ENCODE data around the gene PRR20G.

PRR20G gene

DNA sequence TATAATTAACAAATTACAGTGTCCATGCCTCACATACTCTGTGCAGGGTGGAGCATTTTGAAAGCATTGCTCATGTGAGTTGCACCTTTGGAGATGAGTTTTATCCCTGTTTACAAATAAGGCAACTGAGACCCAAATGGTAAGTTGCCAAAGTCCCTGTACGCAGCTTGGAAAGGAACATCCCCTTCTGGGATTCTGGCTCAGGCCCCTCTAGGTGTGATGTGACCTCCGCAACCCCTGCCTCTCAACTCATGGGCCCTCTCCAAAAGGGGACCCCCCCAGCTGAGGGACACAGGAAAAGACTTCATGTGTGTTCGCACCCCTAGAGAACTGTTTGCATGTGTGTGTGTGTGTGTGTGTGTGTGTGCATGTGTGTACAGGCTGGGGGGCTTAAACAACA, 25.3 kb downstream of the PRR20G start:
- DNase-seq = no peak

- DNase-seq = no peak
Observed at GRCh38 chr3:127261925-127262324, 25.9 kb downstream of the PRR20G start.

DNA sequence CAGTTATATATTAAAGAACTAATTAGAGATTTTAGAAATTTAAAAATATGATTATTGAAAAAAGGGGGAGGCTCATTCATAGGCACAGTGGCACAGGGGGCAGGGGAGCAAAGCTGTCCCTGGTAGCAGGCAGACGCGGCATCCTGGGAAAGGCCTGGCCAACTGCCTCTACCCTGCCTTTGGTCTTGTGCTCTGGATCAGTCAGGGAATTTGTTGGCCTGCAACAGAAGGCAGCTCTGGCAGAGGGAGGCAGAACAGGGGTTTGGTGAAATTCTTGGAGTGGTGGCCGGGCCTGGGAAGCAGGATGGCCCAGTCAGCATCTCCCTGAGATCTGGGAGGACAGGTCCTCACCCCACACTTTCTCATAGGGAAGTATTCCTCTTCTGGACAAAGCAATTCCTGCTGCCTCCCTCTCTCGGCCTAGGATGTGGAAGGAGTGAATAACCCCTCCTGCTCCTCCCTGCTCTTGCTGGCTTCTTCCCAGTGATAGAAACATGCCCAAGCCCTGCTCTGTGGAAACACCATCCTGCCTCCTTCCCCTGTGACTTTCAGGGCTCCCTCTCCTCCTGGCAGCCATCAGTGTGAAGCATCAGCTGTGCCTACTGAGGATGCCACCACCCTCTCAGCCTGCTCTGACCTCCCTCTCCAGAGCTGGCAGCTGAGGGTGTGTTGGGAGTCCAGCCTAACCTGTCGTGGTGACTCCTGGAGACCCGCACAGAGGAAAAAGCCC, 26.9 kb downstream of the PRR20G start:
- no peak for DNase-seq

DNA sequence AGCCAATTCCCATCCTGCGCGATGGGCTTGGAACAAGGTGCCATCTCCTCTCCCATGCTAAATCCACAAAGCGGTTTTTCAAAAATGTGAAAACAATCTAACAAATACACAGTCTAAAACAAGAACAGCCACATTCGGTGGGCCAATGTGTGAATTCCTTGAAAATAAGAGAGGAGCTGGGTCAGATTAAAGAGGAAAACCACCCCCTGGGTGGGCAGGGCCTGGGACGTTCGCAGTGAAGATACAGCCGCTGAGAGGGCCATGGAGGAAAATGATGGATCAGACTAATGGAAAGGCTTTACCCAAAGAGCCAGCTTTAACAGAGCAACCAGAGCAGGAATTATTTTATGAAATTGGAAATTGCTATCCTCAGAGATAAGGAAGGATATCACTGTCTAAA, 27.4 kb downstream of the PRR20G start:
- DNase-seq = no peak

DNA sequence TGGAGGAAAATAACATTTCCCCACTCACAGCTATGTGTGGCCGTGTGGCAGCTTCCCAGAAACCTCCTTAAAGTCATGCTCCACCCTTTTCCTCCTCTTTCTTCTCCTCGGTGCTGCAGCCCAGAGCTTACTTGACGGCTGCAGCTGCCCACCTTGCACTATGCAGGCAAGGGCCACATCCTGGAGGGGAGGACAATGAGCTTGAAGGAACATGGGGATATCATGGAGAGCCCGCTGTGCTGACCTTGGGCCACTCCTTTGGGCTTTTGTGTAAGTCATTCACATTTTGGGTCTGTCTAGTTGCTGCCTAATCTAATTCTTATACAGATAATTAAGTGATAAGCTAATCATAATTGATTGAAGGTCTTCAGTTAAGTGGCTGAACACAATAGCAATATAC, 28.0 kb downstream of the PRR20G start:
- no peak for DNase-seq

GRCh38 chr3:127258733-127259132, 29.1 kb downstream of the PRR20G start:
- DNase-seq = no peak

GRCh38 chr3:127257351-127257750, 30.5 kb downstream of the PRR20G start:
- no peak for DNase-seq

DNA sequence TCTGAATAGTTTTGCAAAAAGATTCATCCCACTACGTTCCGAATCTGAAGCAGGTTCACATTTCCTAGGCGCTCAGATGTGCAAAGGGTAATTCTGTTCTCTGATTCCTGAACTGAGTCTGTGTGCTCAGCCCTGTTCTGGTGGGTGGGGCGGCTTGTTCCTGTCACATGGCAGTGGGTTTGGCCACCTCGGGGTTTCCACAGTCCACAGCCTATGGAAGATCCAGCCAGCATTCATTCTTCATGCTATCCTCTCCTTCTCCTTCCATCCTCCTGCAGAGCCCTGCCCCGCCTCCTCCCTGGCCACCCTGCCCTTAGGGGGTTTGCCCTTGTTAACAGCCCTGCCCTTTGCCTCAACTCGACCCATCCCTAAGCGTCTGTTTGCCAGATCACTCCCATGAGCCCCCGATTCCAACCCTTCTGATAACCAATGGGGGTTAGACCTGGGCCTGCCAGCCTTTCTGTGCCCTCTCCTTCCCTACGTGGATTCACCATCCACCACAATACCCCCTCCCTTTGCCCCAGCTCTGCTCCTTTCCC, 31.0 kb downstream of the PRR20G start:
- no peak for DNase-seq

DNA sequence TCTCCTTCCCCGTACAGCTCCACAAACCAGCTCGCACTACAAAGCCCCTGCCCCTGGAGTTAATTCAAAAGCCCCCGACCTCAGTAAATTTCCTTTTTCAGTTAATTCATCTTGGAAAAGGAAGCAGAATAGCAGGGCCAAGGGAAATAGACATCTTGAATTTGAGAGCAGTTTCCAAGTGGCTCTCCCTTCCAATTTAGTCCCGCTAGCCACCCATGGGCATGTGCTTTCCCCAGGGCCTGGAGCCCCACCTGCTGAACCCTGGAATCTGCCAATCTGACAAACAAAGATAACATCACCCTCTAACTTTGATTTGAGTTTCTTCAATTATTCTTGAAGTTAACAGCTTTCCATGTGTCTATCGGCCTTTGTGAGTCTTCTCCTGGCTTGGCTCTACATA, 31.7 kb downstream of the PRR20G start:
- no peak for DNase-seq

GRCh38 chr3:127255516-127255915, 32.3 kb downstream of the PRR20G start:
- DNase-seq = no peak

- DNase-seq = peak; percentile 33
Observed at GRCh38 chr3:127254730-127255129, 33.1 kb downstream of the PRR20G start.

DNA sequence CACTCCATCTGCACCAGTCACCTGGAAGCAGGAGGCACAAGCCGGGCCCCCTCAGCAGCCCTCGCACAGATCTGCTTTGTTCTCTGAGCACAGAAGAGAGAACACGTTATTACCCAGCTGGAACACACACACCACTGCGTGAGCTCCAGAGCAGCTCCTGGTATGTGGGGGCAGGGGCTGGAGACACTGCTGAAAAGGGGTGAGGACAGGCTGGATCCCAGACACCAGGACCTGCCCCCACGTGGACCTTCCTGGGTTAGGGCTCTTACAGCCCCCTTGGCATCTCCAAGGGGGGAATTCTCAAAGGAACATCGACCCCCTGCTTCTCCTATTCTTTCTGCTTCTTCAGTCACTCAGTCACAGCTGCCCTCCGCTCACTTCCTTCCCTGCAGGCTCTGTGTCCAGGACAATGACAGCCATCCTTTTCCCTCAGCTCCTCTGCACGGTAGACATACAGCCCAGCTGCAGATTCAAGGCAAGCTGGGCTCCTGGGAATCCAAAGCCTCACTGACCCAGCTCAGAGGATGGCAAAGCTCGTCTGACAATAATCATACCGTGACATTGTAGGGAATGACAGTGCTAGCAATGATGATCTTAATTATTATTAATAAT, 33.7 kb downstream of the PRR20G start:
- DNase-seq = no peak

DNA sequence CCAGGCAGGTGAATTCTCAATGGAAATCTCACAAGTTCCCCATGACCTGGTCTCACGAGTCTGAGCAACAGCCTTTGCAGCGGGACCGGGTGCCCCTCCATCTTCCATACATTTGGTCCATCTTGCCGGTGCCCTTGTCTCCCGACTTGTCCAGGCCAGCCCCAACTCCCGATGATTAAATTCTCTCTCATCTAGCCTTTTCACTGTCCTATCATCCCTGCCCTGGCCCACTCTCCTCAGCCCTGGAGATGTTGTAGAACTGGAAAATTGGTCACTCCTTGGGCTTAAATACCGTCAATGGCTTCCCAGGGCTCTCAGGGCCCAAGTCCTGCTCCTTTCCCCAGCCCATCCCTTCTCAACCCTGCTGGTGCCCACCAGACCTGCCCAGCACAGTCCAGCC, 34.4 kb downstream of the PRR20G start:
- DNase-seq = no peak

GRCh38 chr3:127252446-127252845, 35.4 kb downstream of the PRR20G start:
- no peak for DNase-seq

DNA sequence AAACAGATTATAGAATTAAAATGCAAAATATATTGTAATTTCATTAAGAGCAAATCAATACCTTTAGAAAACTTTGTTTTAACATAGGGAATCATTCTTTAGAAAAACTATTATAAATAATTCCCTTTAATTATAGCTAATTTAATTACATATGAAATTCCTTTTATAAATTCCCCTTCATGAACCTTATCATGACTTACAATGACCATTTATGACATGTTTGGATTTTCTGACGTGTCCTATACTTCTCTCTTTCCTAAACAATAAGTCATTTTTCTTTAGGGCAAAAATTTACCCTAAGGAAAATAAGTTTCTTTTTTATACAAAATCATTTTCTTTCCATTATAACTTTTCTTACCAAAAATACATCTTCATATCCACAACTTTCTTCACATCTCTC, 37.8 kb downstream of the PRR20G start:
- DNase-seq = no peak

GRCh38 chr3:127247292-127247691, 40.6 kb downstream of the PRR20G start:
- DNase-seq = no peak

GRCh38 chr3:127238602-127239001, 49.2 kb downstream of the PRR20G start:
- DNase-seq = no peak

DNA sequence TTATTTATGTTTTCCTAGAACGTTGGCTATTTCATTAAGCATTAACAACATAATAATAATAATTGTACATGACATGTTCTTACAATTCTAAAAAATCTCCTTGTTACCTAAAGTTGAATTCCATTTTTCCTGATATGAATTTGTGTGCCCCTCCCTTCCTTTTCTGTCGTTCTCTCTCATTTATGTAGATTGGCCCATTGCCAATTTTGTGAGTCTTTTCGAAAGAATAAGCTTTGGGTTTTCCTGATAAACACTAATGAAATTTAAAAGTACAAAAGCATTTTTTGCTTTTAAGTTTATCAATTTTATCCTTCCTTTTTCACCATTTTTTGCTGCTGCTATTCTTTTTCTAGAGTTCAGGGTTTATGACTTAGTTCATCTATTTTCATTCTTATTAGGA, 50.0 kb downstream of the PRR20G start:
- DNase-seq = no peak

GRCh38 chr3:127235706-127236105, 52.1 kb downstream of the PRR20G start:
- DNase-seq = no peak

GRCh38 chr3:127234778-127235177, 53.1 kb downstream of the PRR20G start:
- DNase-seq = no peak

Data from hematopoietic multipotent progenitor cell treated with erythropoietin and hydrocortisone succinate and interleukin-3 and kit ligand, for 4 days (in vitro differentiated cells).